Ovary (tissue), 9 donors: ENCODE data around the gene CNTRL. TPM values are rescaled to one million over a fixed set of nuclear protein-coding genes. Genes with fewer than 3 reads are reported as not detected.
A peak's percentile ranks its signal among the peaks of the same experiment; 100 is the strongest.

Experiments
- DNase-seq, 5 donors: peaks; one replicate each; pipeline ENCODE4 v3.0.0-alpha.2; 2019 to 2020
- H3K27ac ChIP-seq, 2 donors: fragments of 200-600 bp; one replicate each; pipeline versions ENCODE4 v1.5.1 to v1.8.0; 2019 to 2022
- H3K27me3 ChIP-seq: fragments of 200-600 bp; one replicate; pipeline ENCODE4 v1.8.0; 2022
- H3K36me3 ChIP-seq: fragments of 200-600 bp; sonication (generic); one replicate; pipeline ENCODE4 v1.5.1; 2019
- H3K4me1 ChIP-seq: one replicate; pipeline ENCODE4 v1.8.1; 2013; ENCODE audit warnings: mild to moderate bottlenecking, moderate library complexity; ENCODE audit not compliant: insufficient read depth
- H3K4me3 ChIP-seq: fragments of 200-600 bp; sonication (generic); one replicate; pipeline ENCODE4 v1.5.1; 2017
- H3K9me3 ChIP-seq, 2 donors: fragments of 200-600 bp in 1 of 2; sonication (generic) in 1 of 2; one replicate each; pipeline versions ENCODE4 v1.5.1 to v1.8.1; 2013 to 2019; ENCODE audit warnings: mild to moderate bottlenecking in 1 of 2, moderate library complexity in 1 of 2
- CTCF ChIP-seq, 3 donors: fragments of 450-650 bp in 2 of 3; fragments of 200-600 bp in 1 of 3; IDR thresholded peaks; one replicate each; pipeline versions ENCODE4 v1.5.1 to v1.8.0; 2016 to 2022; ENCODE audit warnings: antibody characterized with exemption in 3 of 3, mild to moderate bottlenecking in 1 of 3
- EP300 ChIP-seq: sonication (generic); formaldehyde crosslinking; IDR thresholded peaks from one replicate; pipeline ENCODE4 v1.6.1; 2017; ENCODE audit warnings: antibody characterized with exemption
- POLR2A ChIP-seq: fragments of 450-650 bp; IDR thresholded peaks from one replicate; pipeline ENCODE4 v1.6.1; 2017; ENCODE audit warnings: antibody characterized with exemption, mild to moderate bottlenecking, moderate library complexity
- WGBS, 3 donors: extraction: QIAGEN DNeasy Blood & Tissue Kit in 1 of 3; methylation state at CpG; one replicate each; pipeline versions ENCODE4 v1.1.5 to v1.1.7; 2013 to 2017; 5-methylcytosine and 5-hydroxymethylcytosine counted together
- intact Hi-C, 4 donors: fragments of 100-400 bp; cut with DNase I; formaldehyde crosslinking; loops; one replicate each; pipeline versions ENCODE4 v1.11.0 to v1.15.1; 2022 to 2023
- polyA plus RNA-seq, 2 donors: library from polyadenylated mRNA; stranded (reverse); fragments of 200-250 nt in 1 of 2; fragments of 350-450 nt in 1 of 2; fragmentation: Illumina TruSeq in 1 of 2; extraction: RNeasy Lipid Tissue Mini Kit (QIAGEN cat#74804) in 1 of 2; gene quantifications; one replicate each; pipeline ENCODE4 v1.2.3, GENCODE V29; 2013 to 2014
- total RNA-seq, 7 donors: library from RNA; depleted of rRNA in 2 of 7; stranded (reverse); fragments of >200 nt in 2 of 7; fragmentation: NEBNext Ultra II Directional in 3 of 7; extraction: Animal tissue kit (Norgen Biotek cat#: 25700) in 3 of 7; gene quantifications; one replicate each; pipeline versions ENCODE4 v1.1.0 to v1.2.4, GENCODE V29; 2016 to 2023
- donor health status: DM: no; HTN: no; CAD: no; lungs with moderate emphysema.
- donor health status: DM: no; HTN: no; CAD: no.
- donor health status: Bipolar disorder and iron deficiency.
- donor health status: DM: yes; HTN: yes; CAD: no.
- donor health status: DM: no; HTN: no; CAD: no.
- donor health status: DM: yes; HTN: yes; CAD: no.

CNTRL gene
- total and polyA plus RNA-seq, 9 donors = 10.0 to 27.2 (median 19.0) TPM

GRCh38 chr9:121120386-121120785 lies 45.6 kb downstream of the CNTRL start:
- H3K9me3 ChIP-seq = no peaks in the 10 kb centered on the region
- no peak overlapping the region for H3K27ac ChIP-seq
- no peak for DNase-seq
- intact Hi-C loops = no loop called here
- 77 to 91% (median 90%) methylated on average over 2 of the region's 2 CpGs for WGBS, 3 donors
- TF ChIP-seq EP300 = no peak
- no peak for TF ChIP-seq POLR2A
- TF ChIP-seq CTCF (IDR thresholded peaks at IDR 0.05) = no peak
- peaks cover 1% of the 10 kb centered on the region for H3K4me1 ChIP-seq
- H3K27me3 ChIP-seq = no peaks in the 10 kb centered on the region
- H3K36me3 ChIP-seq = no peaks in the 10 kb centered on the region
- H3K4me3 ChIP-seq = no peak overlapping the region

GRCh38 chr9:121121582-121122087 lies 46.9 kb downstream of the CNTRL start:
- Histone ChIP-seq H3K27me3 (no peaks in the 10 kb centered on the region), H3K4me3 (peak overlapping the region; percentile 20), H3K9me3 (no peaks in the 10 kb centered on the region), H3K27ac (no peak overlapping the region), H3K4me1 (peaks cover 1% of the 10 kb centered on the region), H3K36me3 (no peaks in the 10 kb centered on the region)
- WGBS, 3 donors = 0 to 1% (median 0%) methylated on average over 17 of the region's 17 CpGs
- intact Hi-C loops = no loop called here
- peak; percentile 94 to 97 (median 94) for DNase-seq
- TF ChIP-seq CTCF (IDR thresholded peaks at IDR 0.05) = peak; percentile 5 to 44 (median 43)
- TF ChIP-seq EP300 = no peak
- TF ChIP-seq POLR2A = no peak

- H3K27me3 ChIP-seq = no peaks in the 10 kb centered on the region
- peaks cover 1% of the 10 kb centered on the region for H3K4me1 ChIP-seq
- no peak for TF ChIP-seq POLR2A
- TF ChIP-seq EP300 = no peak
- no peak for TF ChIP-seq CTCF (IDR thresholded peaks at IDR 0.05)
- H3K27ac ChIP-seq = no peak overlapping the region
- no peak for DNase-seq
- WGBS, 3 donors = 35 to 46% (median 42%) methylated on average over 5 of the region's 5 CpGs
- intact Hi-C loops = no loop called here
- no peaks in the 10 kb centered on the region for H3K9me3 ChIP-seq
- no peaks in the 10 kb centered on the region for H3K36me3 ChIP-seq
- H3K4me3 ChIP-seq = peak overlapping the region; percentile 20
Observed at GRCh38 chr9:121122246-121123032, 47.7 kb downstream of the CNTRL start.

- TF ChIP-seq POLR2A (no peak), EP300 (no peak), CTCF (IDR thresholded peaks at IDR 0.05) (no peak)
- Histone ChIP-seq H3K27ac (no peak overlapping the region), H3K9me3 (no peaks in the 10 kb centered on the region), H3K4me3 (no peak overlapping the region), H3K27me3 (no peaks in the 10 kb centered on the region), H3K36me3 (no peaks in the 10 kb centered on the region), H3K4me1 (peaks cover 1% of the 10 kb centered on the region)
- intact Hi-C loops = no loop called here
- WGBS, 3 donors = 86 to 89% (median 87%) methylated on average over 5 of the region's 5 CpGs
- DNase-seq = no peak
Observed at GRCh38 chr9:121123816-121124535, 49.2 kb downstream of the CNTRL start.
